ENCODE results near the gene SPAG17.

- TF ChIP-seq CTCF (IDR thresholded peaks at IDR 0.05; ENCODE audit: low read depth, low read length, poor library complexity, severe bottlenecking) (no peak), EZH2phosphoT487 (IDR thresholded peaks at IDR 0.05; ENCODE audit: borderline replicate concordance, low read length) (no peak)
Observed at GRCh38 chr1:117952386-117952785, 232.6 kb downstream of the SPAG17 start.

Measured in DOHH2 (cell line).